Measurements from ENCODE around the gene PNKD. TPM values are rescaled to one million over a fixed set of nuclear protein-coding genes. Genes with fewer than 3 reads are reported as not detected.

The PNKD gene
- total RNA-seq, 1 donor from 2014 or later, result 10.3 TPM

DNA sequence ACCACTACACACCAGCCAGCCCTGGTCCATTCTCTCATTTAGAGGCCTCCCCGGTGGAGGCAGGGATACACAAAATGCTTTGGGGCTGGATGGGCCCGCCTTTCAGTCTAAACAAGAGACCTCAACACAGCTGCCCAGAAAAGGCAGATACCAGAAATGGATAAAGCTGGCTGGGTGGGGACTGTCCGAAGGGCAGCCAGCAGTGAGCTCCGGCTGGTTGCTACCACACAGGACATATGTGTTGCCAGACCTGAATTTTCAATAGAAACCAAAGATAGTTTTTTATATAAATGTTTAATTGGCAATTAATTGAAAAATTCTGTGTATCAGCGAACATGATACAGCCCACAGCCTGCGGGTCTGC lies 8.1 kb upstream of the PNKD start:
- Histone ChIP-seq H3K36me3 (ENCODE audit: control insufficient read depth, insufficient read depth, low read length) (peaks cover 18% of the 10 kb centered on the region), H3K4me3 (ENCODE audit: low read depth, low read length) (no peak overlapping the region), H3K27me3 (ENCODE audit: control insufficient read depth, insufficient read depth, low read length) (no peaks in the 10 kb centered on the region)
- DNase-seq (ENCODE audit: low read depth) (no peak), FAIRE-seq (no peak)
- no peak for TF ChIP-seq CTCF (IDR thresholded peaks at IDR 0.05; ENCODE audit: insufficient read depth, low read length, severe bottlenecking)

DNA sequence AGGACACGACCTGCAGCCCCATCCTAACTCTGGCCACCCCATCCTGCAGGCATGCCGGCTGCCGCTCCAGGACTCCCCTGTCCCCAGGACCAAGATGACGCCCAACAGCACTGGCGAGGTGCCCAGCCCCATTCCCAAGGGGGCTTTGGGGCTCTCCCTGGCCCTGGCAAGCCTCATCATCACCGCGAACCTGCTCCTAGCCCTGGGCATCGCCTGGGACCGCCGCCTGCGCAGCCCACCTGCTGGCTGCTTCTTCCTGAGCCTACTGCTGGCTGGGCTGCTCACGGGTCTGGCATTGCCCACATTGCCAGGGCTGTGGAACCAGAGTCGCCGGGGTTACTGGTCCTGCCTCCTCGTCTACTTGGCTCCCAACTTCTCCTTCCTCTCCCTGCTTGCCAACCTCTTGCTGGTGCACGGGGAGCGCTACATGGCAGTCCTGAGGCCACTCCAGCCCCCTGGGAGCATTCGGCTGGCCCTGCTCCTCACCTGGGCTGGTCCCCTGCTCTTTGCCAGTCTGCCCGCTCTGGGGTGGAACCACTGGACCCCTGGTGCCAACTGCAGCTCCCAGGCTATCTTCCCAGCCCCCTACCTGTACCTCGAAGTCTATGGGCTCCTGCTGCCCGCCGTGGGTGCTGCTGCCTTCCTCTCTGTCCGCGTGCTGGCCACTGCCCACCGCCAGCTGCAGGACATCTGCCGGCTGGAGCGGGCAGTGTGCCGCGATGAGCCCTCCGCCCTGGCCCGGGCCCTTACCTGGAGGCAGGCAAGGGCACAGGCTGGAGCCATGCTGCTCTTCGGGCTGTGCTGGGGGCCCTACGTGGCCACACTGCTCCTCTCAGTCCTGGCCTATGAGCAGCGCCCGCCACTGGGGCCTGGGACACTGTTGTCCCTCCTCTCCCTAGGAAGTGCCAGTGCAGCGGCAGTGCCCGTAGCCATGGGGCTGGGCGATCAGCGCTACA lies 7.4 kb upstream of the PNKD start:
- Histone ChIP-seq H3K4me3 (ENCODE audit: low read depth, low read length) (no peak overlapping the region), H3K36me3 (ENCODE audit: control insufficient read depth, insufficient read depth, low read length) (peaks cover 21% of the 10 kb centered on the region), H3K27me3 (ENCODE audit: control insufficient read depth, insufficient read depth, low read length) (no peaks in the 10 kb centered on the region)
- TF ChIP-seq CTCF (IDR thresholded peaks at IDR 0.05; ENCODE audit: insufficient read depth, low read length, severe bottlenecking), result no peak
- no peak for DNase-seq (ENCODE audit: low read depth)
- FAIRE-seq, result no peak

DNA sequence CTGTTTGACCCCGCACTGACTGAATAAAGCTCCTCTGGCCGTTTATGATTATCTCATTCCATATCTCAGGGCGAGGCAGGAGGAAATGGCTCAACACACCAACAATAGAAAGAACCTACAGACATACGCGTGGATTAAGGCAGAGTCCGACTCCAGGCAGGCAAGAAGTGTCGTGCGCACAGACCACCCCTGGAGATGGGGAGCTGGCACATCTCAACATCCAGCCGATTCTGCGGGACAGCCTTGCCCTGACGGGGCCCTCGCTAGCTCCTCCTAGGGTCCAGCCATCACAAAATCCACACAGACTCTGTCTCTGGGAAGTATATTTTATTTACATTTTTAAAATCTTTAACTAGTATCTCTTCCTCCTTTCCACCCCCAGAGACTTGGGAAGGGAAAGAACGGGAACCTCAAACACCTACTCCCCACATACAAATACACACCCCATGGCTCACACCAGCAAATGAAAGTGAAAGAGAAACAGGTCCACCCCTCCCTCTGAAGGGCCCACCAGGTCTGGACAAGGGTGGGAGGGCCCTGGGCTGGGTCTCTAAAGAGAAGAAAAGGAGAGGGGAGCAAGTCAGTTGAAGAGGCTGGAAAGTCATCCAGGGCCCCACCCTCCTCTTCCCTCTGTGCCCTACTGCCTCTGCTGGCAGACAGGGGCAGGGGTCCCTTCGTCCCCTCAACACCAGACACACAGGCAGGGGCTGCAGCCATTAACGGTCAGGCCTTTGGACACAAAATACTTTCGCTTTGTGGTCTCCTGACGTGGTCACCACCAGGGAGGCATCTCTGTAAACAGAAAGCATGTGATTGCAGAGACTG lies 6.3 kb upstream of the PNKD start:
- no peak for TF ChIP-seq CTCF (IDR thresholded peaks at IDR 0.05; ENCODE audit: insufficient read depth, low read length, severe bottlenecking)
- FAIRE-seq, result no peak
- Histone ChIP-seq H3K27me3 (ENCODE audit: control insufficient read depth, insufficient read depth, low read length) (no peaks in the 10 kb centered on the region), H3K36me3 (ENCODE audit: control insufficient read depth, insufficient read depth, low read length) (peaks cover 21% of the 10 kb centered on the region), H3K4me3 (ENCODE audit: low read depth, low read length) (no peak overlapping the region)
- DNase-seq (ENCODE audit: low read depth), result no peak

DNA sequence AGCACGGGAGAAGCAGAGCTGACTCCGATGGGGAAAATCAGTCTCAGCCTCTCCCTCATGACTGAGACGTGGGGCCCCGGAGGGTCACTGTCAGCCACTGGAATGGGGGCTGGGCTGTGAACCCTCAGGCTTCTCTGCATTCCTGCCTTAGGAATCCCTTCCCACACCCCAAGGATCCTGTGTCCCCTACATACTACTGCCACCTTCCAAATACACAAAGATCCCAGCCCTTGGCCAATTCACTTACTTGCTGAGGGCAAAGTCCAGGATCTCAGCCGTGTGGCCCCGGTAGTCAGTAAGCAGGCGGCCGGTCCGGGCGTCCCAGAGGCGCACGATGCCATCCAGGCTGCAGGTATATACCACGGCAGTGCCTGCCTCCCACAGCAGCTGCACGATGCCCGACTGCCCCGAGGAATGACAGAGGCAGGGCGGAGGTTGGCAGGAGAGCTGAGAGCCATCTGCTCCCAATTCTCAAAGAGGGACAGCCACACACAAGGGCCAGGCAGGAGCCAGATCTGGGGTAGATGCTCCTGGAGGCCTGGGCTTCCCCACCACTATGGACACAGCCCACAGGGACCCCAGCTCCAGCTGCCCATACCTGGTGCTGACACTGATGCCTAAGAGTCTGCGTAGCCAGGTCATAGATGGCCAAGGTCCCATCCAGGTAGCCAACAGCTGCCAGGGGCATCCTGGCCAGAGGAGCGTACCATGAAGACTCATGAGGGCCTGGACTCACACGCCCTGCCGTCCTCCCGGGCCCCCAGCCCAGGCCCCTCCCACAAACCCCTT lies 5.4 kb upstream of the PNKD start:
- no peak for DNase-seq (ENCODE audit: low read depth)
- no peak for TF ChIP-seq CTCF (IDR thresholded peaks at IDR 0.05; ENCODE audit: insufficient read depth, low read length, severe bottlenecking)
- peaks cover 21% of the 10 kb centered on the region for H3K36me3 ChIP-seq (ENCODE audit: control insufficient read depth, insufficient read depth, low read length)
- no peaks in the 10 kb centered on the region for H3K27me3 ChIP-seq (ENCODE audit: control insufficient read depth, insufficient read depth, low read length)
- FAIRE-seq, result no peak
- no peak overlapping the region for H3K4me3 ChIP-seq (ENCODE audit: low read depth, low read length)

GRCh38 chr2:218265626-218266025 lies 4.7 kb upstream of the PNKD start:
- no peak overlapping the region for H3K4me3 ChIP-seq (ENCODE audit: low read depth, low read length)
- DNase-seq (ENCODE audit: low read depth) (no peak), FAIRE-seq (peak; percentile 62)
- H3K36me3 ChIP-seq (ENCODE audit: control insufficient read depth, insufficient read depth, low read length), result peaks cover 21% of the 10 kb centered on the region
- no peaks in the 10 kb centered on the region for H3K27me3 ChIP-seq (ENCODE audit: control insufficient read depth, insufficient read depth, low read length)
- no peak for TF ChIP-seq CTCF (IDR thresholded peaks at IDR 0.05; ENCODE audit: insufficient read depth, low read length, severe bottlenecking)
